ENCODE data around the gene SPAG17. TPM values are rescaled to one million over a fixed set of nuclear protein-coding genes. Genes with fewer than 3 reads are reported as not detected.
A peak's percentile ranks its signal among the peaks of the same experiment; 100 is the strongest.

SPAG17 gene
- total RNA-seq, 1 experiment from 2014 or later: 0.36 TPM

- no peaks in the 10 kb centered on the region for H3K9me3 ChIP-seq (ENCODE audit: control insufficient read depth, insufficient read depth, low read depth, low read length)
- no peak overlapping the region for H3K27ac ChIP-seq (ENCODE audit: low read length)
- H3K4me3 ChIP-seq (ENCODE audit: low read depth in 2 of 2, low read length in 2 of 2): no peak overlapping the region
- BruUV-seq (replicated peaks): no TSS peak
- H3K36me3 ChIP-seq (ENCODE audit: control insufficient read depth, insufficient read depth, low read length): no peaks in the 10 kb centered on the region
- intact Hi-C loops (cut with micrococcal nuclease; ENCODE audit: unreplicated experiment) (no loop called here), in situ Hi-C loops (cut with HindIII; ENCODE audit: low pct_unique_long_range_greater_than_20kb, low sequenced_read_pairs) (no loop called here)
- 0 out of 2 replicates have a peak, but pooled peaks have one; percentile 15 for TF ChIP-seq CTCF (IDR thresholded peaks at IDR 0.05)
- TF ChIP-seq POLR2AphosphoS5 (IDR thresholded peaks at IDR 0.05; ENCODE audit: low read depth, low read length): no peak
- no peak for TF ChIP-seq REST (IDR thresholded peaks at IDR 0.05; ENCODE audit: insufficient read depth in 1 of 2, low read depth in 2 of 2, low read length in 1 of 2)
- TF ChIP-seq TCF7L2 (IDR thresholded peaks at IDR 0.05; ENCODE audit: low read depth, low read length): no peak
- no peak for TF ChIP-seq SIN3A (IDR thresholded peaks at IDR 0.05; ENCODE audit: borderline replicate concordance, insufficient read depth, low read depth, low read length)
- no peaks in the 10 kb centered on the region for H3K4me1 ChIP-seq (ENCODE audit: control insufficient read depth, insufficient read depth, low read length)
- ChIA-PET POLR2A (no interaction called here), CTCF (no interaction called here)
- no peak for DNase-seq (ENCODE audit: low read depth, low spot score)
- H3K27me3 ChIP-seq (ENCODE audit: control insufficient read depth, insufficient read depth, low read length): no peaks in the 10 kb centered on the region
- ATAC-seq: no peak
These were observed 38.4 kb upstream of the SPAG17 start for GRCh38 chr1:118223426-118223825.

- no TSS peak for BruUV-seq (replicated peaks)
- in situ Hi-C loops (cut with HindIII; ENCODE audit: low pct_unique_long_range_greater_than_20kb, low sequenced_read_pairs): no loop called here
- ATAC-seq: no peak
- no peaks in the 10 kb centered on the region for H3K9me3 ChIP-seq (ENCODE audit: control insufficient read depth, insufficient read depth, low read depth, low read length)
- H3K27ac ChIP-seq (ENCODE audit: low read length): no peak overlapping the region
- no peaks in the 10 kb centered on the region for H3K27me3 ChIP-seq (ENCODE audit: control insufficient read depth, insufficient read depth, low read length)
- TF ChIP-seq POLR2AphosphoS5 (IDR thresholded peaks at IDR 0.05; ENCODE audit: low read depth, low read length) (no peak), SIN3A (IDR thresholded peaks at IDR 0.05; ENCODE audit: borderline replicate concordance, insufficient read depth, low read depth, low read length) (no peak), REST (IDR thresholded peaks at IDR 0.05; ENCODE audit: insufficient read depth in 1 of 2, low read depth in 2 of 2, low read length in 1 of 2) (no peak), TCF7L2 (IDR thresholded peaks at IDR 0.05; ENCODE audit: low read depth, low read length) (no peak), CTCF (IDR thresholded peaks at IDR 0.05) (no peak)
- no peak overlapping the region for H3K4me3 ChIP-seq (ENCODE audit: low read depth in 2 of 2, low read length in 2 of 2)
- H3K4me1 ChIP-seq (ENCODE audit: control insufficient read depth, insufficient read depth, low read length): no peaks in the 10 kb centered on the region
- no peaks in the 10 kb centered on the region for H3K36me3 ChIP-seq (ENCODE audit: control insufficient read depth, insufficient read depth, low read length)
- DNase-seq (ENCODE audit: low read depth, low spot score): no peak
- intact Hi-C loops (cut with micrococcal nuclease; ENCODE audit: unreplicated experiment): no loop called here
- CTCF ChIA-PET: no interaction called here
- POLR2A ChIA-PET: no interaction called here
These were observed 34.4 kb upstream of the SPAG17 start for GRCh38 chr1:118219438-118219837.
